Measurements from ENCODE around the gene FFAR2.

Gene FFAR2

GRCh38 chr19:35488677-35489076 is 40.6 kb downstream of the FFAR2 start:
- Histone ChIP-seq H3K9me3 (ENCODE audit: control insufficient read depth, insufficient read depth, low read depth, low read length) (no peaks in the 10 kb centered on the region), H3K36me3 (ENCODE audit: control insufficient read depth, insufficient read depth, low read length) (no peaks in the 10 kb centered on the region), H3K4me3 (ENCODE audit: low read depth, low read length) (no peak overlapping the region), H3K4me1 (ENCODE audit: control insufficient read depth, insufficient read depth, low read length) (no peaks in the 10 kb centered on the region), H3K9ac (ENCODE audit: low read length) (no peak overlapping the region), H3K27ac (ENCODE audit: low read depth, low read length) (no peak overlapping the region), H3K27me3 (ENCODE audit: control insufficient read depth, insufficient read depth, low read length) (peaks cover 5% of the 10 kb centered on the region; the same call in 1 of the 2 replicates)

DNA sequence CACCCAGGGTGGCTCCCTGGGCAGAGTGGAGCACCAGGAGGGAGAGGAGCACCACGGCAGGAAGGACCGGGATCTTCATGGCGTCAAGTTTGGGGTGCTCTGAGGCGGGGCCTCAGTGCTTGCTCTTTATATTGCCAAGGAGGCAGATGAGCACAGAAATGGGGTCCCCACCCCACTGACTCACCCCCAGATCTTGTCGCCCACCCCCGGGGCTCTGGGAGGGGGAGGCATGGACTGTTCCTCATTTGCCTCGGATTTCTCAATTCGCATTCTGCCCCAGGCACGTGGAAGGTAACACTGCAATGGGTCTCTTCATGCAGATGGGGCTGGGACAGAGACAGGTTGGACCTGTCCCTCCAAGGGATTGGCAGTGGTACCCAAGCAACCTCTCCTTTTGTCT is 42.3 kb downstream of the FFAR2 start, which contains the start of gene KRTDAP:
Gene KRTDAP (minus strand): TSS at position 101 of the 400 bp plus-strand sequence. CDS start 22 bp downstream, at position 79.
- Histone ChIP-seq H3K36me3 (ENCODE audit: control insufficient read depth, insufficient read depth, low read length) (no peaks in the 10 kb centered on the region), H3K9me3 (ENCODE audit: control insufficient read depth, insufficient read depth, low read depth, low read length) (no peaks in the 10 kb centered on the region), H3K9ac (ENCODE audit: low read length) (no peak within 1 kb of the TSS), H3K4me3 (ENCODE audit: low read depth, low read length) (no peak within 1 kb of the TSS), H3K27me3 (ENCODE audit: control insufficient read depth, insufficient read depth, low read length) (peaks cover 5% of the 10 kb centered on the region; the same call in 1 of the 2 replicates), H3K4me1 (ENCODE audit: control insufficient read depth, insufficient read depth, low read length) (0 out of 2 replicates have a peak, but pooled peaks cover 3% of the 10 kb centered on the region), H3K27ac (ENCODE audit: low read depth, low read length) (no peak within 1 kb of the TSS)

GRCh38 chr19:35491836-35492360 is 43.8 kb downstream of the FFAR2 start:
- peaks cover 1% of the 10 kb centered on the region; the same call in 1 of the 2 replicates for H3K36me3 ChIP-seq (ENCODE audit: control insufficient read depth, insufficient read depth, low read length)
- no peak overlapping the region for H3K9ac ChIP-seq (ENCODE audit: low read length)
- no peaks in the 10 kb centered on the region for H3K9me3 ChIP-seq (ENCODE audit: control insufficient read depth, insufficient read depth, low read depth, low read length)
- H3K4me1 ChIP-seq (ENCODE audit: control insufficient read depth, insufficient read depth, low read length), result peaks cover 10% of the 10 kb centered on the region
- no peak overlapping the region for H3K27ac ChIP-seq (ENCODE audit: low read depth, low read length)
- no peak overlapping the region for H3K4me3 ChIP-seq (ENCODE audit: low read depth, low read length)
- H3K27me3 ChIP-seq (ENCODE audit: control insufficient read depth, insufficient read depth, low read length), result 0 out of 2 replicates have a peak, but pooled peaks cover 5% of the 10 kb centered on the region

DNA sequence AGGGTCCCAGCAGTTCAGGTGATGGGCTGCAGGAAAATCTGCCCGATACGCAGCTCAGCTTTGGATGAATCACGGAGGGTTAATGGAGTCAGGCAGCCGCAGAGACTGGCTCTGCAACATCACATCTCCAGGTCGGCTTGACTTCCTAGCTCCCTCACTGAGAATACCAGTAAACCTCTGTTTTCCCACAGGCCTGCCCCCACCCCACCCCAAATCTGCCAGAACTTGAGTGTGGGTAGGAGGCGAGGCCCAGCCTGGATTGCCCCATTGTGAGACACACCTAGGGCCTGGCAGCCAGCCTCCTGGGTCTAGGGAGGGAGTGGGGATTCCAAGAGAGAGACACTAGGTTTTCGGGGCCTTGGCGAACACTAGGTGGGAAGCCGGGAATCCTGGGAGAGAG is 45.9 kb downstream of the FFAR2 start:
- Histone ChIP-seq H3K4me3 (ENCODE audit: low read depth, low read length) (no peak overlapping the region), H3K27ac (ENCODE audit: low read depth, low read length) (no peak overlapping the region), H3K4me1 (ENCODE audit: control insufficient read depth, insufficient read depth, low read length) (peaks cover 10% of the 10 kb centered on the region), H3K27me3 (ENCODE audit: control insufficient read depth, insufficient read depth, low read length) (0 out of 2 replicates have a peak, but pooled peaks cover 2% of the 10 kb centered on the region), H3K36me3 (ENCODE audit: control insufficient read depth, insufficient read depth, low read length) (peaks cover 20% of the 10 kb centered on the region), H3K9me3 (ENCODE audit: control insufficient read depth, insufficient read depth, low read depth, low read length) (no peaks in the 10 kb centered on the region), H3K9ac (ENCODE audit: low read length) (no peak overlapping the region)

DNA sequence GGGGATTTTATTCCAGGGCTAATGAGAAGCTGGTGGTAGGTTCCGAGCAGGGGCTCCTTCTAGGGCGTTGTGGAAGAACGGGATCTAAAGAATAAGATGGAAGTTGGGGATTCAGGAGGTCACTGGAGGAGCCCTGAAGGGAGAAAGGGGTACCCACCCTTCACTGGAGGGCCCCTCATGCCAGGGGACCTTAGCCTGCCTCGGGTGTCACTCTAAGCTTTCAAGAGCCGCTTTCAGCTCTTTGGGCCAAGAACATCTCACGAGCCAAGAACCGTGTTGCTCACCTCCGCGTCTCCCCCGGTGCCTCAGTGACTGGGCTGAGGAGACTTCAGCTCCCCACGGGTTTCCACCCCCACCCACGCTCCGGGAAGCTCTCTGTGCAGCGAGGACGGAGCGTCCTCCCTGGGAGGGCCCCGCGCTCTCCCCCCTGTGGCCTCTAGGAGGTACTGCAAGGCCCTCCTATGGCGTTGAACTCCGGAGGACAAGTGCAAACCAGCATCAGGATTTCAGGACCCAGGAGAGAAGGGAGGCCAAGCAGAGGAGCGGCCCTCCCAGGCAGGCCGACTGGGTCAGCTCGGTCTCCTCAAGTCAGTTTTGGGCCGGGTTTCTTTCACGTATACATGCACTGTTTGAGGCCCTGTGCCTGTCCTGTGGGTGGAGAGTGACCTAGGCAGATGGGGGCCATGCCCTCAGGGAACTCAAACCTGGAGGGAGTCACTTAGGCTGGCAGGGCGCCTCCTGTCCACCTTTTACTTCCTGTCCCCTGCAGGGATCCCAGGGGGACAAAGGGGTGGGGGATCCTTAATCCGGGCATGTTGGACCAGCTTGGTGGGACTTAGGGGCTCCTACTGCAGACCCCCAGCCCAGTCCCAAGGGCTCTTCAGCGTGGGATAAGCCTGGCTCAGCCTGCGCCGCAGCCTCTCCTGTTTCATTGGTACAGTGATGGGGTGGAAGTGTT is 47.3 kb downstream of the FFAR2 start:
- Histone ChIP-seq H3K4me1 (ENCODE audit: control insufficient read depth, insufficient read depth, low read length) (peaks cover 10% of the 10 kb centered on the region), H3K4me3 (ENCODE audit: low read depth, low read length) (peak overlapping the region; percentile 28; the same call in 1 of the 2 replicates), H3K27me3 (ENCODE audit: control insufficient read depth, insufficient read depth, low read length) (0 out of 2 replicates have a peak, but pooled peaks cover 2% of the 10 kb centered on the region), H3K27ac (ENCODE audit: low read depth, low read length) (no peak overlapping the region), H3K9me3 (ENCODE audit: control insufficient read depth, insufficient read depth, low read depth, low read length) (no peaks in the 10 kb centered on the region), H3K9ac (ENCODE audit: low read length) (no peak overlapping the region), H3K36me3 (ENCODE audit: control insufficient read depth, insufficient read depth, low read length) (peaks cover 34% of the 10 kb centered on the region)

- peaks cover 14% of the 10 kb centered on the region for H3K4me1 ChIP-seq (ENCODE audit: control insufficient read depth, insufficient read depth, low read length)
- no peak overlapping the region for H3K4me3 ChIP-seq (ENCODE audit: low read depth, low read length)
- no peak overlapping the region for H3K9ac ChIP-seq (ENCODE audit: low read length)
- no peaks in the 10 kb centered on the region for H3K27me3 ChIP-seq (ENCODE audit: control insufficient read depth, insufficient read depth, low read length)
- no peak overlapping the region for H3K27ac ChIP-seq (ENCODE audit: low read depth, low read length)
- H3K36me3 ChIP-seq (ENCODE audit: control insufficient read depth, insufficient read depth, low read length), result peaks cover 53% of the 10 kb centered on the region
- no peaks in the 10 kb centered on the region for H3K9me3 ChIP-seq (ENCODE audit: control insufficient read depth, insufficient read depth, low read depth, low read length)
These were observed 49.3 kb downstream of the FFAR2 start for GRCh38 chr19:35497406-35497805.

- Histone ChIP-seq H3K9ac (ENCODE audit: low read length) (no peak overlapping the region), H3K4me3 (ENCODE audit: low read depth, low read length) (no peak overlapping the region), H3K27me3 (ENCODE audit: control insufficient read depth, insufficient read depth, low read length) (no peaks in the 10 kb centered on the region), H3K9me3 (ENCODE audit: control insufficient read depth, insufficient read depth, low read depth, low read length) (no peaks in the 10 kb centered on the region), H3K36me3 (ENCODE audit: control insufficient read depth, insufficient read depth, low read length) (peaks cover 61% of the 10 kb centered on the region), H3K27ac (ENCODE audit: low read depth, low read length) (no peak overlapping the region), H3K4me1 (ENCODE audit: control insufficient read depth, insufficient read depth, low read length) (peaks cover 14% of the 10 kb centered on the region)
These were observed 50.2 kb downstream of the FFAR2 start for GRCh38 chr19:35498220-35498619.

GRCh38 chr19:35498984-35499527 is 51.0 kb downstream of the FFAR2 start:
- H3K9me3 ChIP-seq (ENCODE audit: control insufficient read depth, insufficient read depth, low read depth, low read length), result no peaks in the 10 kb centered on the region
- H3K27me3 ChIP-seq (ENCODE audit: control insufficient read depth, insufficient read depth, low read length), result no peaks in the 10 kb centered on the region
- peaks cover 14% of the 10 kb centered on the region for H3K4me1 ChIP-seq (ENCODE audit: control insufficient read depth, insufficient read depth, low read length)
- H3K9ac ChIP-seq (ENCODE audit: low read length), result no peak overlapping the region
- no peak overlapping the region for H3K27ac ChIP-seq (ENCODE audit: low read depth, low read length)
- peaks cover 67% of the 10 kb centered on the region for H3K36me3 ChIP-seq (ENCODE audit: control insufficient read depth, insufficient read depth, low read length)
- no peak overlapping the region for H3K4me3 ChIP-seq (ENCODE audit: low read depth, low read length)

DNA sequence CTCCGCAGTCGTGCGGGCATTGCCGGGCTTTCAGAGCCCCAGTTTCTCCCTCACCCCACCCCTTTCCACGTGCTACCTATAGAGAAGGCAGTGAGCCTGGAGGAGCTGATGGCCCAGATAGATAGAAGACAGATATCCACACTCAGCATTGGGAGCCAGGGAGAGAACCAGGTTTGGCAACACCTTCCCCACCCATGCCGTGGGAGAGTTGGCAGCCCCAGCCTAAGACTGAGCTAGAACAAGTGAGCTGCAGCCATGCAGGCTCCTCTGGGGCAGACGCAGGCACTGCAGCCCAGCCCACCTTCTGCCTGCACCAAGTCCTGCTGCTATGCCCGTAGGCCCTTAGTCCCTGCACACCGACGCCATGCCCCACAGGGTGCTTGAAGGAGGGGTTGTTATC is 52.6 kb downstream of the FFAR2 start:
- Histone ChIP-seq H3K4me1 (ENCODE audit: control insufficient read depth, insufficient read depth, low read length) (peaks cover 10% of the 10 kb centered on the region), H3K4me3 (ENCODE audit: low read depth, low read length) (no peak overlapping the region), H3K9me3 (ENCODE audit: control insufficient read depth, insufficient read depth, low read depth, low read length) (no peaks in the 10 kb centered on the region), H3K27me3 (ENCODE audit: control insufficient read depth, insufficient read depth, low read length) (no peaks in the 10 kb centered on the region), H3K9ac (ENCODE audit: low read length) (no peak overlapping the region), H3K27ac (ENCODE audit: low read depth, low read length) (no peak overlapping the region), H3K36me3 (ENCODE audit: control insufficient read depth, insufficient read depth, low read length) (peaks cover 81% of the 10 kb centered on the region)
